Mesodermal cell (in vitro differentiated cells): ENCODE data around the gene TTYH2.
A peak's percentile ranks its signal among the peaks of the same experiment; 100 is the strongest.

ENCODE experiments used
- H3K27ac ChIP-seq: 2 replicates; pipeline ENCODE4 v1.7.0; 2013; ENCODE audit warnings: mild to moderate bottlenecking, low read depth, low read length, moderate library complexity; ENCODE audit not compliant: severe bottlenecking
- H3K36me3 ChIP-seq: 2 replicates; pipeline ENCODE4 v1.7.1; 2013; ENCODE audit warnings: mild to moderate bottlenecking, low read length, moderate library complexity; ENCODE audit not compliant: control insufficient read depth, insufficient read depth
- H3K4me1 ChIP-seq: one replicate; pipeline ENCODE4 v1.7.1; 2013; ENCODE audit warnings: mild to moderate bottlenecking, low read length; ENCODE audit not compliant: insufficient read depth, control insufficient read depth, poor library complexity, severe bottlenecking
- H3K4me3 ChIP-seq: 2 replicates; pipeline ENCODE4 v1.7.0; 2013; ENCODE audit warnings: low read length, control low read depth, mild to moderate bottlenecking; ENCODE audit not compliant: insufficient read depth, poor library complexity, severe bottlenecking; ENCODE audit errors: extremely low read depth
- H3K9me3 ChIP-seq: 2 replicates; pipeline ENCODE4 v1.7.1; 2013; ENCODE audit warnings: mild to moderate bottlenecking, low read length, moderate library complexity; ENCODE audit not compliant: control insufficient read depth
- WGBS, 2 experiments: methylation state at CpG; one replicate each; pipeline ENCODE4 v1.1.5; 2013; ENCODE audit warnings: missing lambda C conversion rate in 2 of 2; ENCODE audit not compliant: insufficient coverage in 2 of 2; 5-methylcytosine and 5-hydroxymethylcytosine counted together

TTYH2 gene

GRCh38 chr17:74237321-74237720, 23.9 kb downstream of the TTYH2 start:
- no peaks in the 10 kb centered on the region for H3K9me3 ChIP-seq
- H3K36me3 ChIP-seq: no peaks in the 10 kb centered on the region
- H3K4me3 ChIP-seq: no peak overlapping the region
- no peaks in the 10 kb centered on the region for H3K4me1 ChIP-seq
- 93 to 94% methylated on average over 10 to 11 of the region's 12 CpGs for WGBS, 2 experiments
- no peak overlapping the region for H3K27ac ChIP-seq

GRCh38 chr17:74239172-74239571, 25.8 kb downstream of the TTYH2 start:
- Histone ChIP-seq H3K4me3 (no peak overlapping the region), H3K4me1 (no peaks in the 10 kb centered on the region), H3K27ac (no peak overlapping the region), H3K36me3 (no peaks in the 10 kb centered on the region), H3K9me3 (no peaks in the 10 kb centered on the region)
- WGBS, 2 experiments: 66 to 77% methylated on average over 7 of the region's 10 CpGs

GRCh38 chr17:74240618-74241205, 27.3 kb downstream of the TTYH2 start:
- Histone ChIP-seq H3K4me3 (no peak overlapping the region), H3K36me3 (no peaks in the 10 kb centered on the region), H3K4me1 (peaks cover 8% of the 10 kb centered on the region), H3K27ac (no peak overlapping the region), H3K9me3 (no peaks in the 10 kb centered on the region)
- WGBS, 2 experiments: 70 to 86% methylated on average over 8 to 9 of the region's 11 CpGs

GRCh38 chr17:74241431-74241830, 28.1 kb downstream of the TTYH2 start:
- 81 to 96% methylated on average over 4 to 10 of the region's 10 CpGs for WGBS, 2 experiments
- Histone ChIP-seq H3K9me3 (no peaks in the 10 kb centered on the region), H3K4me1 (peaks cover 12% of the 10 kb centered on the region), H3K36me3 (no peaks in the 10 kb centered on the region), H3K4me3 (no peak overlapping the region), H3K27ac (no peak overlapping the region)

- Histone ChIP-seq H3K4me3 (no peak overlapping the region), H3K9me3 (no peaks in the 10 kb centered on the region), H3K27ac (no peak overlapping the region), H3K36me3 (no peaks in the 10 kb centered on the region), H3K4me1 (peaks cover 12% of the 10 kb centered on the region)
- WGBS, 2 experiments: 100% methylated on average over 1 of the region's 2 CpGs; no CpG with 5 or more reads in 1 of the 2 experiments
These were observed 28.5 kb downstream of the TTYH2 start for GRCh38 chr17:74241847-74242246.

GRCh38 chr17:74243013-74243755, 29.8 kb downstream of the TTYH2 start:
- no peak overlapping the region for H3K4me3 ChIP-seq
- peaks cover 12% of the 10 kb centered on the region for H3K4me1 ChIP-seq
- no peak overlapping the region for H3K27ac ChIP-seq
- no peaks in the 10 kb centered on the region for H3K36me3 ChIP-seq
- WGBS, 2 experiments: 86 to 91% methylated on average over 13 of the region's 13 CpGs
- H3K9me3 ChIP-seq: no peaks in the 10 kb centered on the region

- peaks cover 12% of the 10 kb centered on the region for H3K4me1 ChIP-seq
- WGBS, 2 experiments: 92 to 97% methylated on average over 9 of the region's 10 CpGs
- H3K36me3 ChIP-seq: no peaks in the 10 kb centered on the region
These were observed 30.8 kb downstream of the TTYH2 start for GRCh38 chr17:74244128-74244527.

GRCh38 chr17:74244548-74244947, 31.2 kb downstream of the TTYH2 start:
- 84 to 86% methylated on average over 5 of the region's 6 CpGs for WGBS, 2 experiments
- Histone ChIP-seq H3K36me3 (no peaks in the 10 kb centered on the region), H3K4me3 (no peak overlapping the region), H3K4me1 (peaks cover 12% of the 10 kb centered on the region), H3K27ac (no peak overlapping the region), H3K9me3 (no peaks in the 10 kb centered on the region)

More at GRCh38 chr17:74244128-74244527, 30.8 kb downstream of the TTYH2 start:
- no peaks in the 10 kb centered on the region for H3K9me3 ChIP-seq
- no peak overlapping the region for H3K4me3 ChIP-seq
- no peak overlapping the region for H3K27ac ChIP-seq

GRCh38 chr17:74245145-74245831, 31.9 kb downstream of the TTYH2 start:
- no peaks in the 10 kb centered on the region for H3K36me3 ChIP-seq
- H3K4me1 ChIP-seq: peaks cover 12% of the 10 kb centered on the region
- H3K27ac ChIP-seq: peak overlapping the region; percentile 53
- H3K4me3 ChIP-seq: no peak overlapping the region
- H3K9me3 ChIP-seq: no peaks in the 10 kb centered on the region
- 9 to 17% methylated on average over 10 to 15 of the region's 21 CpGs for WGBS, 2 experiments

- Histone ChIP-seq H3K4me3 (no peak overlapping the region), H3K9me3 (no peaks in the 10 kb centered on the region), H3K36me3 (no peaks in the 10 kb centered on the region), H3K27ac (peak overlapping the region; percentile 53), H3K4me1 (peaks cover 12% of the 10 kb centered on the region)
- 34 to 49% methylated on average over 3 of the region's 5 CpGs for WGBS, 2 experiments
These were observed 32.5 kb downstream of the TTYH2 start for GRCh38 chr17:74245871-74246270.
